Ovary (tissue), 9 donors: ENCODE results near the gene ARID5B. TPM values are rescaled to one million over a fixed set of nuclear protein-coding genes. Genes with fewer than 3 reads are reported as not detected.

Experiments used
- DNase-seq, 5 donors: peaks; one replicate each; pipeline ENCODE4 v3.0.0-alpha.2; 2019 to 2020
- H3K27ac ChIP-seq, 2 donors: fragments of 200-600 bp; one replicate each; pipeline versions ENCODE4 v1.5.1 to v1.8.0; 2019 to 2022
- H3K27me3 ChIP-seq: fragments of 200-600 bp; one replicate; pipeline ENCODE4 v1.8.0; 2022
- H3K36me3 ChIP-seq: fragments of 200-600 bp; sonication (generic); one replicate; pipeline ENCODE4 v1.5.1; 2019
- H3K4me1 ChIP-seq: one replicate; pipeline ENCODE4 v1.8.1; 2013; ENCODE audit warnings: mild to moderate bottlenecking, moderate library complexity; ENCODE audit not compliant: insufficient read depth
- H3K4me3 ChIP-seq: fragments of 200-600 bp; sonication (generic); one replicate; pipeline ENCODE4 v1.5.1; 2017
- H3K9me3 ChIP-seq, 2 donors: fragments of 200-600 bp in 1 of 2; sonication (generic) in 1 of 2; one replicate each; pipeline versions ENCODE4 v1.5.1 to v1.8.1; 2013 to 2019; ENCODE audit warnings: mild to moderate bottlenecking in 1 of 2, moderate library complexity in 1 of 2
- EP300 ChIP-seq: sonication (generic); formaldehyde crosslinking; IDR thresholded peaks from one replicate; pipeline ENCODE4 v1.6.1; 2017; ENCODE audit warnings: antibody characterized with exemption
- POLR2A ChIP-seq: fragments of 450-650 bp; IDR thresholded peaks from one replicate; pipeline ENCODE4 v1.6.1; 2017; ENCODE audit warnings: antibody characterized with exemption, mild to moderate bottlenecking, moderate library complexity
- WGBS, 3 donors: extraction: QIAGEN DNeasy Blood & Tissue Kit in 1 of 3; methylation state at CpG; one replicate each; pipeline versions ENCODE4 v1.1.5 to v1.1.7; 2013 to 2017; 5-methylcytosine and 5-hydroxymethylcytosine counted together
- intact Hi-C, 4 donors: fragments of 100-400 bp; cut with DNase I; formaldehyde crosslinking; loops; one replicate each; pipeline versions ENCODE4 v1.11.0 to v1.15.1; 2022 to 2023
- polyA plus RNA-seq, 2 donors: library from polyadenylated mRNA; stranded (reverse); fragments of 200-250 nt in 1 of 2; fragments of 350-450 nt in 1 of 2; fragmentation: Illumina TruSeq in 1 of 2; extraction: RNeasy Lipid Tissue Mini Kit (QIAGEN cat#74804) in 1 of 2; gene quantifications; one replicate each; pipeline ENCODE4 v1.2.3, GENCODE V29; 2013 to 2014
- total RNA-seq, 7 donors: library from RNA; depleted of rRNA in 2 of 7; stranded (reverse); fragments of >200 nt in 2 of 7; fragmentation: NEBNext Ultra II Directional in 3 of 7; extraction: Animal tissue kit (Norgen Biotek cat#: 25700) in 3 of 7; gene quantifications; one replicate each; pipeline versions ENCODE4 v1.1.0 to v1.2.4, GENCODE V29; 2016 to 2023
- TF ChIP-seq, protein P1 (sequence below), 3 donors: fragments of 450-650 bp in 2 of 3; fragments of 200-600 bp in 1 of 3; IDR thresholded peaks; one replicate each; pipeline versions ENCODE4 v1.5.1 to v1.8.0; 2016 to 2022; ENCODE audit warnings: antibody characterized with exemption in 3 of 3, mild to moderate bottlenecking in 1 of 3
- donor health status: DM: no; HTN: no; CAD: no; lungs with moderate emphysema.
- donor health status: DM: no; HTN: no; CAD: no.
- donor health status: Bipolar disorder and iron deficiency.
- donor health status: DM: yes; HTN: yes; CAD: no.
- donor health status: DM: no; HTN: no; CAD: no.
- donor health status: DM: yes; HTN: yes; CAD: no.

ARID5B gene
- total and polyA plus RNA-seq, 9 donors = 18.3 to 61.8 (median 28.3) TPM

DNA sequence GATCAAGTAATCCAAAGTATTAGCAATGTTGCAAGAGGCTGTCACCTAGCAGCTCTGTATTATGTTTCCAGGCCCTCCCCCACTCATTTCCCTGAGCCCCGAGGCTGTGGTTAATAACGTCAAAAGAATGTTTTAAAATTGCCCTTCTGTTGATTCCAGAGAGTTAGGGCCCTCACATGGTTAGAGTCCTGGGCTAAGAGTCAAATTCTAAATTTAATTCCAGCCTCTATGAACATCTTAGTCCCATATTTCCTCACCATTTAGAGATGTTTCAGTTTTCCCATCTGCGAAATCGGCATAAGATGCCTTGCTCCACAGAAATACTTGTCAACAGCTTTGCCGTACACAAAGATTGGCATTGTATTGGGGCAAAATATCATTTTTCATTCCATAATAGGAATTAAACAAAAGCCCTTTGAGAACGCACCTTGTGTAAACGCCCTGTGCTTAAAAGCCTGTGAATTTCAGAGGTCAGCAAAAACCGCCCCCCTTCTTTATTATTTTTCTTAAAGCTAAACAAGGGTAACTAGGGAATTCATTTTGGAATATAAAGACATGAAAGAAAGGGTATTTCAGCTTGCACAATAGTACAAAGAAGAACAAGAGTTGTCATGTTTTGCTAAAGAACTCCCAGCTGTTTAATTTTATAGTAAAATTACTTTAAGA, 135.8 kb downstream of the ARID5B start:
- intact Hi-C loops = loop anchor here in 3 of 4 donors (5.0 to 10.0 kb wide), 3 partner anchors 135 to 208 kb away; partner anchors contain the start of gene ARID5B (in 1 of the 3)
- peak overlapping the region in 1 of 2 donors; percentile 5 for H3K27ac ChIP-seq
- H3K4me3 ChIP-seq = no peak overlapping the region
- no peaks in the 10 kb centered on the region for H3K27me3 ChIP-seq
- no peak for DNase-seq
- TF ChIP-seq, protein P1, sequence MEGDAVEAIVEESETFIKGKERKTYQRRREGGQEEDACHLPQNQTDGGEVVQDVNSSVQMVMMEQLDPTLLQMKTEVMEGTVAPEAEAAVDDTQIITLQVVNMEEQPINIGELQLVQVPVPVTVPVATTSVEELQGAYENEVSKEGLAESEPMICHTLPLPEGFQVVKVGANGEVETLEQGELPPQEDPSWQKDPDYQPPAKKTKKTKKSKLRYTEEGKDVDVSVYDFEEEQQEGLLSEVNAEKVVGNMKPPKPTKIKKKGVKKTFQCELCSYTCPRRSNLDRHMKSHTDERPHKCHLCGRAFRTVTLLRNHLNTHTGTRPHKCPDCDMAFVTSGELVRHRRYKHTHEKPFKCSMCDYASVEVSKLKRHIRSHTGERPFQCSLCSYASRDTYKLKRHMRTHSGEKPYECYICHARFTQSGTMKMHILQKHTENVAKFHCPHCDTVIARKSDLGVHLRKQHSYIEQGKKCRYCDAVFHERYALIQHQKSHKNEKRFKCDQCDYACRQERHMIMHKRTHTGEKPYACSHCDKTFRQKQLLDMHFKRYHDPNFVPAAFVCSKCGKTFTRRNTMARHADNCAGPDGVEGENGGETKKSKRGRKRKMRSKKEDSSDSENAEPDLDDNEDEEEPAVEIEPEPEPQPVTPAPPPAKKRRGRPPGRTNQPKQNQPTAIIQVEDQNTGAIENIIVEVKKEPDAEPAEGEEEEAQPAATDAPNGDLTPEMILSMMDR (IDR thresholded peaks at IDR 0.05) = no peak
- TF ChIP-seq EP300 (no peak), POLR2A (no peak)
- H3K4me1 ChIP-seq = peaks cover 2% of the 10 kb centered on the region
- H3K36me3 ChIP-seq = no peaks in the 10 kb centered on the region
- WGBS, 3 donors = 64 to 69% (median 67%) methylated on average over 8 of the region's 8 CpGs
- H3K9me3 ChIP-seq = no peaks in the 10 kb centered on the region

DNA sequence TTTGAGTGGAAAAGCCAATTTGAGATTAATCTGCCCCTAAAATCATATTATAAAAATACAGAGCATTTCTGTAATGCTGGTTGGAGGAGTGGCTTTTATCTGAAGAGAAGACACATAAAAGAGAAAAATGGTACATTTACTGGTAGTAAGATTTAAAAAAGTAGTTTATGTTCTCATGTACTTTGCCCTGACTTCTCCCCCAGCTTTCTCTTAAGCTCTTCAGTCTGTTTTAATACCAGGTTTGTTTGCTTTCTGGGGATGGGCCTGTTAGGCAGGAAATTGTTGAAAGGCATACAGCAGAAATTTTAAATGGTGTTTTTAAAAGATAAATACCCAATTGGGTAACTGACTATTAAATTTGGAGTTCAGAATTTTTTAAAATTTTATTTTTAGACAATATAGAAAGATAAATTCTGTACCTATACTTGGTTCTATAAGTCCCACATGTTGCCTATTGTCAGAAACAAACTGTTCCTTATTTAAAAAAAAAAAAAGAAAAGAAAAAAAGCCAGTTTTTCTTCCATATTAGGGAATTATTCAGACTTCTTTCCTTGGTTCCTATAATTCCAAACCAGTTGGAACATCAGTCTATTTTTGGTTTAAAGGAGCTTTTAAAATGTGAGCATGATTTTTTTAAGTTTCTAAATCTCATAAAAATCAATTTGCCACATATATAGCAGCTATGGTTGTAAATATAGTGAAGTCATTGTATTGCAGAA, 136.6 kb downstream of the ARID5B start:
- intact Hi-C loops = loop anchor here in 3 of 4 donors (5.0 to 10.0 kb wide), 3 partner anchors 136 to 207 kb away; partner anchors contain the start of gene ARID5B (in 1 of the 3)
- peaks cover 2% of the 10 kb centered on the region for H3K4me1 ChIP-seq
- no peak overlapping the region for H3K27ac ChIP-seq
- DNase-seq = no peak
- no peaks in the 10 kb centered on the region for H3K36me3 ChIP-seq
- H3K9me3 ChIP-seq = no peaks in the 10 kb centered on the region
- H3K4me3 ChIP-seq = no peak overlapping the region
- no peaks in the 10 kb centered on the region for H3K27me3 ChIP-seq
- TF ChIP-seq EP300 = no peak
- TF ChIP-seq, protein P1 (IDR thresholded peaks at IDR 0.05) = no peak
- TF ChIP-seq POLR2A = no peak

DNA sequence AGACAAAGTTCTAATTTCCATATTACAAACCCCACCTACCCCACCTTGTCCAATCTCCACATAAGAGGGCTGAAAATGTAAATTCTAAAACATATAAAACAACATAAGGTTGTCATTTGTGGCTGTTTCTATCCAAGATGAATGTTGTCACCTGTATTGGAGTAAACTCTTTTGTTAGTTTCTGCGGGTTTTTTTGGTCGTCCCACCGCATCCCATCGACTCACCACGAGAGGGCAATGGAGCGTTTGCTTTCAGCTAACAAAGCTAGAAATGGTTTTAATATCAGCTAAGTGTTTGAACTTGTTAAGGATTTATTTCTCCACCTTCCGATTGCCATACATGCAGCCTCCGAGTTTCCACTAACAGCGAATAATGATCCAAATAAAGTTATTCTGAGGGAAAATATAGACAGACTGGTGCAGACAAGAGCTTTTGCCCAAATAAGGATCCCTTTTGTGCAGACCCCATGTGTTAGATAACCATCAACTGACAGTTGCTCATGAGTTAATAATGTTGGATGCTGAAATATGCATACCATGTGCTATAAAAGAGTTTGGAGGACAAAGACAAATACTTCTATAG, 137.2 kb downstream of the ARID5B start:
- WGBS, 3 donors = 0 to 1% (median 1%) methylated on average over 9 of the region's 9 CpGs
- Histone ChIP-seq H3K4me3 (no peak overlapping the region), H3K27me3 (no peaks in the 10 kb centered on the region), H3K4me1 (peaks cover 2% of the 10 kb centered on the region), H3K36me3 (no peaks in the 10 kb centered on the region), H3K27ac (no peak overlapping the region), H3K9me3 (no peaks in the 10 kb centered on the region)
- no peak for TF ChIP-seq EP300
- TF ChIP-seq, protein P1 (IDR thresholded peaks at IDR 0.05) = peak; percentile 71 to 87 (median 78)
- DNase-seq = peak; percentile 72 to 84 (median 79)
- intact Hi-C loops = loop anchor here in 3 of 4 donors (5.0 to 10.0 kb wide), 3 partner anchors 136 to 206 kb away; partner anchors contain the start of gene ARID5B (in 1 of the 3)

DNA sequence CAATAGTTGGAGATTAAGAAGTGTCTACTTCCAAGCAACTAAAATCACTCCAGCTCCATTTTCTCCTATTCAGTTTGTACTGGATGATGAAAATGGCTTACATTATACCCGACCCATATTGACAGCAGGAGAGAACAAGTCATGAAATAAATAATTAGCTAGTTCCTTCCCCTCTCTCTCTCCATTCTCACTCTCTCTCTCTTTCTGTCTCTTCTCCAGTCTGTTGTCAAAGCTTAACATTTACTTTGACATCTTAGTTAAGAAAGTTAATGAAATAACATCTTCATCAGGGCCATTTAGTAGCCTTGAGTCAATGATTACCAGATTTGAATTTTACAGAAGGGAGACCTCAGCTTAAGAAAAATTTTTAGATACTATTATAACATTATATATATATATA, 138.5 kb downstream of the ARID5B start:
- no peaks in the 10 kb centered on the region for H3K9me3 ChIP-seq
- TF ChIP-seq, protein P1 (IDR thresholded peaks at IDR 0.05) = no peak
- no peak for TF ChIP-seq POLR2A
- TF ChIP-seq EP300 = no peak
- no peak overlapping the region for H3K27ac ChIP-seq
- DNase-seq = no peak
- no peaks in the 10 kb centered on the region for H3K27me3 ChIP-seq
- no peak overlapping the region for H3K4me3 ChIP-seq
- intact Hi-C loops = loop anchor here in 3 of 4 donors (5.0 to 10.0 kb wide), 4 partner anchors 135 to 205 kb away; partner anchors contain the start of gene ARID5B (in 2 of the 3)
- no peaks in the 10 kb centered on the region for H3K36me3 ChIP-seq
- WGBS, 3 donors = 78 to 85% (median 81%) methylated on average over 1 of the region's 1 CpG
- peaks cover 2% of the 10 kb centered on the region for H3K4me1 ChIP-seq
